ENCODE data around the gene ARSI. TPM values are rescaled to one million over a fixed set of nuclear protein-coding genes. Genes with fewer than 3 reads are reported as not detected.
A peak's percentile ranks its signal among the peaks of the same experiment; 100 is the strongest.

ARSI gene
- total and polyA plus RNA-seq, 2 of the 4 experiments (the other 2 are of a cell fraction), result 14.8 to 15.2 TPM

- H3K18ac ChIP-seq (ENCODE audit: low read depth, low read length), result peak overlapping the region; percentile 72
- no peaks in the 10 kb centered on the region for H3K36me3 ChIP-seq (ENCODE audit: control insufficient read depth, insufficient read depth, low read length)
- no peak for TF ChIP-seq MXI1 (IDR thresholded peaks at IDR 0.05; ENCODE audit: borderline replicate concordance, low read depth, low read length)
- TF ChIP-seq, protein P1, sequence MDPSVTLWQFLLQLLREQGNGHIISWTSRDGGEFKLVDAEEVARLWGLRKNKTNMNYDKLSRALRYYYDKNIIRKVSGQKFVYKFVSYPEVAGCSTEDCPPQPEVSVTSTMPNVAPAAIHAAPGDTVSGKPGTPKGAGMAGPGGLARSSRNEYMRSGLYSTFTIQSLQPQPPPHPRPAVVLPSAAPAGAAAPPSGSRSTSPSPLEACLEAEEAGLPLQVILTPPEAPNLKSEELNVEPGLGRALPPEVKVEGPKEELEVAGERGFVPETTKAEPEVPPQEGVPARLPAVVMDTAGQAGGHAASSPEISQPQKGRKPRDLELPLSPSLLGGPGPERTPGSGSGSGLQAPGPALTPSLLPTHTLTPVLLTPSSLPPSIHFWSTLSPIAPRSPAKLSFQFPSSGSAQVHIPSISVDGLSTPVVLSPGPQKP (IDR thresholded peaks at IDR 0.05; ENCODE audit: borderline replicate concordance, low read depth, low read length), result no peak
- TF ChIP-seq BHLHE40 (IDR thresholded peaks at IDR 0.05; ENCODE audit: low read depth, low read length), result no peak
- no peak for TF ChIP-seq FOS (IDR thresholded peaks at IDR 0.05; ENCODE audit: low read depth, low read length)
- TF ChIP-seq RCOR1 (IDR thresholded peaks at IDR 0.05; ENCODE audit: insufficient replicate concordance, low read length), result no peak
- TF ChIP-seq NFE2L2 (IDR thresholded peaks at IDR 0.05; ENCODE audit: low read depth, low read length), result no peak
- TF ChIP-seq SMC3 (IDR thresholded peaks at IDR 0.05; ENCODE audit: low read depth, low read length), result no peak
- no peak for TF ChIP-seq CHD1 (IDR thresholded peaks at IDR 0.05; ENCODE audit: low read depth, low read length)
- TF ChIP-seq MAFK (IDR thresholded peaks at IDR 0.05; ENCODE audit: low read depth, low read length), result no peak
- no peak for TF ChIP-seq RFX5 (IDR thresholded peaks at IDR 0.05; ENCODE audit: low read depth, low read length)
- no peak for TF ChIP-seq RAD21 (IDR thresholded peaks at IDR 0.05; ENCODE audit: low read length)
- TF ChIP-seq CEBPB (IDR thresholded peaks at IDR 0.05; ENCODE audit: low read depth, low read length), result no peak
- TF ChIP-seq, protein P2, sequence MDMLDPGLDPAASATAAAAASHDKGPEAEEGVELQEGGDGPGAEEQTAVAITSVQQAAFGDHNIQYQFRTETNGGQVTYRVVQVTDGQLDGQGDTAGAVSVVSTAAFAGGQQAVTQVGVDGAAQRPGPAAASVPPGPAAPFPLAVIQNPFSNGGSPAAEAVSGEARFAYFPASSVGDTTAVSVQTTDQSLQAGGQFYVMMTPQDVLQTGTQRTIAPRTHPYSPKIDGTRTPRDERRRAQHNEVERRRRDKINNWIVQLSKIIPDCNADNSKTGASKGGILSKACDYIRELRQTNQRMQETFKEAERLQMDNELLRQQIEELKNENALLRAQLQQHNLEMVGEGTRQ (IDR thresholded peaks at IDR 0.05; ENCODE audit: low read depth, low read length), result no peak
- TF ChIP-seq MAZ (IDR thresholded peaks at IDR 0.05; ENCODE audit: borderline replicate concordance, low read depth, low read length), result no peak
- TF ChIP-seq CTCF (conservative IDR thresholded peaks at IDR 0.05; ENCODE audit: low read depth, low read length), result no peak
- TF ChIP-seq POLR2A (IDR thresholded peaks at IDR 0.05; ENCODE audit: low read depth, low read length), result no peak
- H4K8ac ChIP-seq (ENCODE audit: low read depth in 2 of 2, low read length in 2 of 2), result peak overlapping the region; percentile 56 to 76; a peak in 3 of 4 replicates
- H2BK5ac ChIP-seq (ENCODE audit: low read depth, low read length, poor library complexity, severe bottlenecking), result peak overlapping the region; percentile 90
- H2AFZ ChIP-seq (replicated peaks; ENCODE audit: low read length, poor library complexity), result peak overlapping the region; percentile 36
- H3K23ac ChIP-seq (ENCODE audit: low read depth, low read length), result peak overlapping the region; percentile 32; the same call in 1 of the 2 replicates
- H2BK20ac ChIP-seq (ENCODE audit: low read depth, low read length), result peak overlapping the region; percentile 90
- peaks cover 25% of the 10 kb centered on the region for H3K9me1 ChIP-seq (ENCODE audit: insufficient read depth, low read length)
- H3K4me2 ChIP-seq (ENCODE audit: low read depth, low read length), result peak overlapping the region; percentile 32; the same call in 1 of the 2 replicates
- no peak overlapping the region for H2AK9ac ChIP-seq (replicated peaks; ENCODE audit: low read depth, low read length, poor library complexity)
- no peaks in the 10 kb centered on the region for H3K9me3 ChIP-seq (ENCODE audit: control insufficient read depth, insufficient read depth, low read length)
- H3K27ac ChIP-seq (ENCODE audit: insufficient read depth, low read length), result peak overlapping the region; percentile 95
- peaks cover 0 to 16% of the 10 kb centered on the region in 2 experiments; a peak in 3 of 4 replicates for H3K79me1 ChIP-seq (ENCODE audit: low read depth in 1 of 2, low read length in 2 of 2)
- intact Hi-C loops (cut with micrococcal nuclease), result no loop called here
- peaks cover 38% of the 10 kb centered on the region for H3K4me1 ChIP-seq (ENCODE audit: control insufficient read depth, insufficient read depth, low read length)
- POLR2A ChIA-PET (ENCODE audit: unreplicated experiment), result no interaction called here
- peak overlapping the region; percentile 88 for H2AK5ac ChIP-seq (ENCODE audit: low read depth, low read length)
- ATAC-seq (ENCODE audit: low read depth) (no peak), DNase-seq (no peak)
- dilution Hi-C loops (cut with HindIII; ENCODE audit: low sequenced_read_pairs, unreplicated experiment), result no loop called here
- H3K56ac ChIP-seq (ENCODE audit: extremely low read depth, insufficient read depth, low read length), result 0 out of 2 replicates have a peak overlapping the region, but pooled peaks have one; percentile 4
- peak overlapping the region; percentile 80 for H4K5ac ChIP-seq (ENCODE audit: low read depth, low read length)
- no peak overlapping the region for H3K4me3 ChIP-seq (ENCODE audit: insufficient read depth, low read depth, low read length)
- CTCF ChIA-PET, result interaction anchor here (1.0 kb wide), 1 partner anchor 14 kb away, joined by 3 read pairs; no protein-coding TSS in a partner anchor
- no peaks in the 10 kb centered on the region for H3K27me3 ChIP-seq (ENCODE audit: control insufficient read depth, insufficient read depth, low read length)
- BruUV-seq (replicated peaks), result no TSS peak
- in situ Hi-C loops (cut with MboI; ENCODE audit: low sequenced_read_pairs), result no loop called here
- H3K9ac ChIP-seq (ENCODE audit: low read depth, low read length), result peak overlapping the region; percentile 15
- H3K4ac ChIP-seq (ENCODE audit: low read depth, low read length), result peak overlapping the region; percentile 91
- no CpG with 5 or more reads among the region's 1 CpG for WGBS, 2 experiments (ENCODE audit: extremely low coverage in 2 of 2, insufficient read length in 1 of 2)
- peak overlapping the region; percentile 90 for H4K91ac ChIP-seq (ENCODE audit: insufficient read depth, low read depth, low read length)
- H2BK120ac ChIP-seq (ENCODE audit: low read depth, low read length), result peak overlapping the region; percentile 83
- no peaks in the 10 kb centered on the region for H4K20me1 ChIP-seq (ENCODE audit: insufficient read depth, low read length)
- peak overlapping the region; percentile 82 for H3K14ac ChIP-seq (replicated peaks; ENCODE audit: low read depth, low read length)
- peak overlapping the region; percentile 89; the same call in 2 of the 3 replicates for H2BK15ac ChIP-seq (ENCODE audit: low read depth, low read length)
These were observed 2.9 kb upstream of the ARSI start for GRCh38 chr5:150305557-150305956.
